Progenitor cell of endocrine pancreas (in vitro differentiated cells): ENCODE results near the gene ZNF608. TPM values are rescaled to one million over a fixed set of nuclear protein-coding genes. Genes with fewer than 3 reads are reported as not detected.

Source experiments
- DNase-seq: peaks from one replicate; pipeline ENCODE4 v3.0.0; 2021; ENCODE audit warnings: low spot score; ENCODE audit not compliant: unreplicated experiment
- H3K27ac Mint-ChIP-seq: 2 replicates; pipeline ENCODE4 v1.8.0; 2021; ENCODE audit warnings: mild to moderate bottlenecking, moderate library complexity, mixed read lengths
- H3K27me3 Mint-ChIP-seq: 2 replicates; pipeline ENCODE4 v1.8.0; 2021; ENCODE audit warnings: mixed read lengths
- H3K36me3 Mint-ChIP-seq: 2 replicates; pipeline ENCODE4 v1.8.0; 2022; ENCODE audit warnings: mixed read lengths; ENCODE audit not compliant: insufficient read depth
- H3K4me1 Mint-ChIP-seq: 2 replicates; pipeline ENCODE4 v1.8.0; 2021; ENCODE audit warnings: low read depth, mixed read lengths
- H3K4me3 Mint-ChIP-seq: 2 replicates; pipeline ENCODE4 v1.8.0; 2021; ENCODE audit warnings: low read depth, mild to moderate bottlenecking, moderate library complexity, mixed read lengths
- H3K9me3 Mint-ChIP-seq: 2 replicates; pipeline ENCODE4 v1.8.0; 2021; ENCODE audit warnings: low read depth, mixed read lengths
- total RNA-seq: library from RNA; stranded (reverse); gene quantifications from 2 replicates; pipeline ENCODE4 v1.2.1, GENCODE V29; 2021
- TF ChIP-seq, protein P1 (sequence below): fragments of 200-600 bp; sonication (generic); IDR thresholded peaks from one replicate; pipeline ENCODE4 v1.5.0; 2021; ENCODE audit warnings: antibody characterized with exemption, mild to moderate bottlenecking; ENCODE audit not compliant: unreplicated experiment

The ZNF608 gene
- total RNA-seq, 1 donor from 2014 or later, result 148 TPM

- Mint-ChIP-seq H3K27ac (peak overlapping the region; percentile 90), H3K4me1 (peaks cover 66% of the 10 kb centered on the region), H3K36me3 (peaks cover 37% of the 10 kb centered on the region), H3K27me3 (no peaks in the 10 kb centered on the region), H3K4me3 (no peak overlapping the region), H3K9me3 (peaks cover 8% of the 10 kb centered on the region)
- TF ChIP-seq, protein P1, sequence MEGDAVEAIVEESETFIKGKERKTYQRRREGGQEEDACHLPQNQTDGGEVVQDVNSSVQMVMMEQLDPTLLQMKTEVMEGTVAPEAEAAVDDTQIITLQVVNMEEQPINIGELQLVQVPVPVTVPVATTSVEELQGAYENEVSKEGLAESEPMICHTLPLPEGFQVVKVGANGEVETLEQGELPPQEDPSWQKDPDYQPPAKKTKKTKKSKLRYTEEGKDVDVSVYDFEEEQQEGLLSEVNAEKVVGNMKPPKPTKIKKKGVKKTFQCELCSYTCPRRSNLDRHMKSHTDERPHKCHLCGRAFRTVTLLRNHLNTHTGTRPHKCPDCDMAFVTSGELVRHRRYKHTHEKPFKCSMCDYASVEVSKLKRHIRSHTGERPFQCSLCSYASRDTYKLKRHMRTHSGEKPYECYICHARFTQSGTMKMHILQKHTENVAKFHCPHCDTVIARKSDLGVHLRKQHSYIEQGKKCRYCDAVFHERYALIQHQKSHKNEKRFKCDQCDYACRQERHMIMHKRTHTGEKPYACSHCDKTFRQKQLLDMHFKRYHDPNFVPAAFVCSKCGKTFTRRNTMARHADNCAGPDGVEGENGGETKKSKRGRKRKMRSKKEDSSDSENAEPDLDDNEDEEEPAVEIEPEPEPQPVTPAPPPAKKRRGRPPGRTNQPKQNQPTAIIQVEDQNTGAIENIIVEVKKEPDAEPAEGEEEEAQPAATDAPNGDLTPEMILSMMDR, result no peak
- DNase-seq, result no peak
Observed at GRCh38 chr5:124696898-124697297, 49.5 kb downstream of the ZNF608 start.
